Glutamatergic neuron (in vitro differentiated cells): ENCODE measurements around the gene PTPN12. TPM values are rescaled to one million over a fixed set of nuclear protein-coding genes. Genes with fewer than 3 reads are reported as not detected.

Experiments used
- DNase-seq: peaks from one replicate; pipeline ENCODE4 v3.0.0; 2022
- H3K27ac Mint-ChIP-seq: one replicate; pipeline ENCODE4 v1.8.0; 2020; ENCODE audit warnings: mild to moderate bottlenecking, mixed read lengths, inconsistent platforms; ENCODE audit not compliant: unreplicated experiment
- H3K27me3 Mint-ChIP-seq: one replicate; pipeline ENCODE4 v1.8.0; 2020; ENCODE audit warnings: mild to moderate bottlenecking, moderate library complexity, mixed read lengths, inconsistent platforms; ENCODE audit not compliant: unreplicated experiment
- H3K36me3 Mint-ChIP-seq: one replicate; pipeline ENCODE4 v1.8.0; 2020; ENCODE audit warnings: mild to moderate bottlenecking, mixed read lengths, inconsistent platforms; ENCODE audit not compliant: unreplicated experiment
- H3K4me1 Mint-ChIP-seq: one replicate; pipeline ENCODE4 v1.8.0; 2020; ENCODE audit warnings: mild to moderate bottlenecking, low read depth, mixed read lengths, inconsistent platforms; ENCODE audit not compliant: unreplicated experiment
- H3K4me3 Mint-ChIP-seq: one replicate; pipeline ENCODE4 v1.8.0; 2020; ENCODE audit warnings: mild to moderate bottlenecking, mixed read lengths, inconsistent platforms; ENCODE audit not compliant: unreplicated experiment
- H3K9me3 Mint-ChIP-seq: one replicate; pipeline ENCODE4 v1.8.0; 2020; ENCODE audit warnings: mild to moderate bottlenecking, moderate library complexity, mixed read lengths, inconsistent platforms; ENCODE audit not compliant: unreplicated experiment
- total RNA-seq: library from RNA; stranded (reverse); fragmentation: NEBNext Ultra II Directional; extraction: Animal tissue kit (Norgen Biotek cat#: 25700); gene quantifications from one replicate; pipeline ENCODE4 v1.2.1, GENCODE V29; 2021; ENCODE audit not compliant: unreplicated experiment
- TF ChIP-seq, protein P1 (sequence below): fragments of 200-600 bp; sonication (generic); IDR thresholded peaks from one replicate; pipeline ENCODE4 v1.5.0; 2021; ENCODE audit not compliant: partially characterized antibody, unreplicated experiment

PTPN12 gene
- total RNA-seq, 1 donor from 2014 or later, result 106 TPM

DNA sequence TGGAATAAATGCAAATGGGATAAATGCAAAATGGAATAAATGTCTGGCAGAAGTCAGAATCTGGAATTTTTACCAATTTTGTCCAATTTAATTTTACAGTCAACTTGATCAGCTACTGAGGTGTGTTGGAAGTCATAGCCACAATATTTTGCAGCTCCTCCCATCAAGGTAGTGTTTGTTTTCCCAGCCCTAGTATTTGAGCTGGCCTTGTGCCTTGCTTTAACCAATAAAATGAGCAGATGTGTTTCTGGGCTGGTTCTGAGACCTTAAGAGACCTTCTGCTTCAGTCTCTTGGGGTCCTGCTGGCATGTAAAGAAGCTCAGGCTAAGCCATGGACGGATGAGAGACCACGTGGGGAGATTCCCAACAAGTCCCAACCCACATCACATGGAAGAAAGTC, 116.5 kb downstream of the PTPN12 start:
- H3K4me1 Mint-ChIP-seq, result peaks cover 4% of the 10 kb centered on the region
- H3K27me3 Mint-ChIP-seq, result no peaks in the 10 kb centered on the region
- H3K36me3 Mint-ChIP-seq, result no peaks in the 10 kb centered on the region
- no peak for DNase-seq
- TF ChIP-seq, protein P1, sequence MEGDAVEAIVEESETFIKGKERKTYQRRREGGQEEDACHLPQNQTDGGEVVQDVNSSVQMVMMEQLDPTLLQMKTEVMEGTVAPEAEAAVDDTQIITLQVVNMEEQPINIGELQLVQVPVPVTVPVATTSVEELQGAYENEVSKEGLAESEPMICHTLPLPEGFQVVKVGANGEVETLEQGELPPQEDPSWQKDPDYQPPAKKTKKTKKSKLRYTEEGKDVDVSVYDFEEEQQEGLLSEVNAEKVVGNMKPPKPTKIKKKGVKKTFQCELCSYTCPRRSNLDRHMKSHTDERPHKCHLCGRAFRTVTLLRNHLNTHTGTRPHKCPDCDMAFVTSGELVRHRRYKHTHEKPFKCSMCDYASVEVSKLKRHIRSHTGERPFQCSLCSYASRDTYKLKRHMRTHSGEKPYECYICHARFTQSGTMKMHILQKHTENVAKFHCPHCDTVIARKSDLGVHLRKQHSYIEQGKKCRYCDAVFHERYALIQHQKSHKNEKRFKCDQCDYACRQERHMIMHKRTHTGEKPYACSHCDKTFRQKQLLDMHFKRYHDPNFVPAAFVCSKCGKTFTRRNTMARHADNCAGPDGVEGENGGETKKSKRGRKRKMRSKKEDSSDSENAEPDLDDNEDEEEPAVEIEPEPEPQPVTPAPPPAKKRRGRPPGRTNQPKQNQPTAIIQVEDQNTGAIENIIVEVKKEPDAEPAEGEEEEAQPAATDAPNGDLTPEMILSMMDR, result no peak
- H3K27ac Mint-ChIP-seq, result peak overlapping the region; percentile 84
- H3K4me3 Mint-ChIP-seq, result peak overlapping the region; percentile 3
- peaks cover 2% of the 10 kb centered on the region for H3K9me3 Mint-ChIP-seq

DNA sequence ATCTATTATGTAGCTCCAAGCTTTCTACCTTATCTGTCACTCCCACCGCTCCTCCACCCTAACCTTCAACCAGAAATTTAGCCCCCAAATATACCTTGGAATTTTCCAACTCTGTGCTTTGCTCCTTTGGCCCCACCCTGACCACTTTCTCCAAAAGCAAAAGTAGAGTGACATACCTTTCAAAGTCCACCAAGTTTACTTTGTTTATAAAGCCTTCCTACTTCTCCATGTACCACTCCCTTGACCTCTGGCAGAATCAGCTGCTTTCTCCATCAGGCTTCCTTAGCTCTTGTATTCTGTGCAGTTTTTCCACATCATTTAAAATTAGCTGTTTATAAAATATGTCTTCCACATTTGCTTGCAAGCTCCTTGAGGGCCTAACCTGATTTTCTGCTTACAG, 118.3 kb downstream of the PTPN12 start:
- TF ChIP-seq, protein P1, result no peak
- peaks cover 2% of the 10 kb centered on the region for H3K9me3 Mint-ChIP-seq
- H3K27me3 Mint-ChIP-seq, result no peaks in the 10 kb centered on the region
- H3K4me3 Mint-ChIP-seq, result no peak overlapping the region
- DNase-seq, result no peak
- no peaks in the 10 kb centered on the region for H3K36me3 Mint-ChIP-seq
- H3K4me1 Mint-ChIP-seq, result peaks cover 4% of the 10 kb centered on the region
- H3K27ac Mint-ChIP-seq, result no peak overlapping the region

DNA sequence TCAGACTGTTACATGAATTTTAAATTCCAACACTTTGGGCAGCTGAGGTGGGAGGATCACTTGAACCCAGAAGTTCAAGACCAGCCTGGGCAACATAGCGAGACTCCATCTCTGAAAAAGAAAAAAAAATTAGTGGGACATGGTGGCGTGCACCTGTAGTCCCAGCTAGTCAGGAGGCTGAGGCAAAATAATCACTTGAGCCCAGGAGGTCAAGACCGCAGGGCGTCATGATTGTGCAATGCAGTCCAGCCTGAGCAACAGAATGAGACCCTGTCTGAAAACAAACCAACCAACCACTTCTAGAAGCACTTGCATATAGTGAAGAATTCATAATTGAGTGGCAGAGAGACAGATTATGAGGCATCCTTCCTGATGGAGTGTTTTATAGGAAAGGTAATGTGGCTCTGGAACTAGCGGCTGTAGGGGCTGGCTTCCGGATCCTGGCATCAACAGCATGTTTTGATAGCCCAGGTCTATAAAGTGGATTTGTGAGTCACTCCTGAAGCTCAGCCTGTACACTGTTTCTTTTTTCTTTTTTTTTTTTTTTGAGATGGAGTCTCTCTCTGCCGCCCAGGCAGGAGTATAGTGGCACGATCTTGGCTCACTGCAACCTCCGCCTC, 118.9 kb downstream of the PTPN12 start:
- Mint-ChIP-seq H3K9me3 (peaks cover 2% of the 10 kb centered on the region), H3K4me1 (peaks cover 4% of the 10 kb centered on the region), H3K27ac (no peak overlapping the region), H3K36me3 (no peaks in the 10 kb centered on the region), H3K4me3 (no peak overlapping the region), H3K27me3 (no peaks in the 10 kb centered on the region)
- TF ChIP-seq, protein P1, result no peak
- DNase-seq, result no peak

DNA sequence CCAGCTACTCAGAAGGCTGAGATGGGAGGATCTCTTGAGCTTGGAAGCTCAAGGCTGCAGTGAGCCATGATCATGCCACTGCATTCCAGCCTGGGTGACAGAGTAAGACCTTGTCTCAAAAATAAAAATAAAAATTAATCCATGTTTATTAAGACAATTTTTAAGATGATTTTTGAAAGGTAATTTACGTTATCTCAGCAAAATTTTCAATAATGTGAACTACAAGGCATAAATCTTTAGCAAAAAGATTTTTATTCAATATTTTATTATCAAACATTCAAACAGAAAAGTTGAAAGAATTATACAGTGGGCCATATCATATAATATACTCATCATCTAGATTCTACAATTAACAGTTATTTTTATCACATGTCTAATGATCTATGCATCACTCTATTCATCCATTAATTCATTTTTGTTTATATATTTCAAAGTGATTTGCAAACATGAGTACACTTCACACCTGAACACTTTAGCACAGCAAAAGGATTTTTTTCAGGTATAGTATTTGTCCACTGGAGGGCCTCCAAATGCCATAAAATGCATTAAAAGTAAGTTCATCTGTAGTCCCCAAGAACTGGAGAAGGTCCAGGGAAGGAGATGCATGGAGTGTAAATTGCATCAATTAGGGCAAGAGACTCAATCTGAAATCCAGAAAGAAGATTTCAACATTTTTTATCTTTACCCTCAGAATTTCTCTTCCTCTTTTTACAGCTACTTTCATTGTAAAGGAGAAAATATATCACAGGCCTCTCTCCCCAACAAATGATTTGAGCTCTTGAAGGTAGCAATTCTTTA, 120.5 kb downstream of the PTPN12 start:
- no peak overlapping the region for H3K27ac Mint-ChIP-seq
- DNase-seq, result no peak
- TF ChIP-seq, protein P1, result peak; percentile 46
- H3K9me3 Mint-ChIP-seq, result peaks cover 2% of the 10 kb centered on the region
- H3K36me3 Mint-ChIP-seq, result no peaks in the 10 kb centered on the region
- no peaks in the 10 kb centered on the region for H3K27me3 Mint-ChIP-seq
- no peak overlapping the region for H3K4me3 Mint-ChIP-seq
- peaks cover 4% of the 10 kb centered on the region for H3K4me1 Mint-ChIP-seq

DNA sequence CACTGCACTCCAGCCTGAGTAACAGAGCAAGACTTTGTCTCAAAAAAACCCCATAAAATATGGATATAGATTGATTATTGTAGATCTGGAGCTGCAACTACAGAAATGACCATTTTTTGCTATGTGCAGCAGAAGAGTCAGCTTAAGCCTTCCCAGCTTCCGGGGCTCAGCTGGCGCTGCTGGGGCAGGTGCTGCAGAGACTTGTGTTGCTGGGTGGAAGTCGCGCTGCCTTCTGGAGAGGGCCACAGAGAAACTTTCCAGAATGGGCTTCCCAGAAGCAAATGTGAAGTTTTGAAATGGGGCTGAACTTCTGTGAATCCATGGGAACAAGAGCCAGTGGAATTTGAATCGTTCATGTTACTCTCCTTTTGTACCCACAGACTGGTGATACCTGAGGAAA, 121.8 kb downstream of the PTPN12 start:
- no peak for DNase-seq
- Mint-ChIP-seq H3K27ac (no peak overlapping the region), H3K36me3 (no peaks in the 10 kb centered on the region)

More for the DNA sequence above, 121.8 kb downstream of the PTPN12 start:
- Mint-ChIP-seq H3K4me1 (no peaks in the 10 kb centered on the region), H3K27me3 (no peaks in the 10 kb centered on the region), H3K4me3 (no peak overlapping the region), H3K9me3 (no peaks in the 10 kb centered on the region)
- TF ChIP-seq, protein P1, result no peak
